GM21723 (cell line): ENCODE results near the gene OPA3.
A peak's percentile ranks its signal among the peaks of the same experiment; 100 is the strongest.

Experiments used
- ATAC-seq: cut with Tn5 transposase; IDR thresholded peaks from one replicate; pipeline ENCODE4 v1.9.1; 2021; ENCODE audit warnings: mild to moderate bottlenecking, moderate library complexity; ENCODE audit not compliant: unreplicated experiment

Gene OPA3

GRCh38 chr19:45505996-45506245, 78.7 kb downstream of the OPA3 start:
- no peak for ATAC-seq

GRCh38 chr19:45505151-45505995, 79.2 kb downstream of the OPA3 start:
- no peak for ATAC-seq

GRCh38 chr19:45503909-45504308, 80.7 kb downstream of the OPA3 start:
- no peak for ATAC-seq

- ATAC-seq, result no peak
Observed at GRCh38 chr19:45502111-45502510, 82.5 kb downstream of the OPA3 start.

GRCh38 chr19:45501730-45502014, 82.9 kb downstream of the OPA3 start:
- ATAC-seq, result no peak

- no peak for ATAC-seq
Observed at GRCh38 chr19:45500918-45501729, 83.5 kb downstream of the OPA3 start.

- no peak for ATAC-seq
Observed at GRCh38 chr19:45499196-45500180, 85.1 kb downstream of the OPA3 start.

- ATAC-seq, result no peak
Observed at GRCh38 chr19:45498411-45499195, 86.0 kb downstream of the OPA3 start, which contains the start of gene PPM1N. Gene PPM1N (plus strand): TSS chr19:45498443. CDS start chr19:45498473, 30 bp downstream.

GRCh38 chr19:45497791-45498190, 86.8 kb downstream of the OPA3 start:
- ATAC-seq, result no peak

GRCh38 chr19:45496349-45496953, 88.2 kb downstream of the OPA3 start:
- ATAC-seq, result peak; percentile 23

GRCh38 chr19:45495178-45495577, 89.4 kb downstream of the OPA3 start:
- no peak for ATAC-seq

- no peak for ATAC-seq
Observed at GRCh38 chr19:45494261-45494916, 90.2 kb downstream of the OPA3 start.

- no peak for ATAC-seq
Observed at GRCh38 chr19:45492627-45493470, 91.8 kb downstream of the OPA3 start.

GRCh38 chr19:45492137-45492626, 92.4 kb downstream of the OPA3 start:
- no peak for ATAC-seq

- ATAC-seq, result no peak
Observed at GRCh38 chr19:45489216-45489855, 95.3 kb downstream of the OPA3 start.

- no peak for ATAC-seq
Observed at GRCh38 chr19:45488708-45489107, 95.9 kb downstream of the OPA3 start.

GRCh38 chr19:45485305-45486077, 99.1 kb downstream of the OPA3 start:
- peak; percentile 88 for ATAC-seq
